Keratinocyte (primary cell): ENCODE data around the gene TMEM181. TPM values are rescaled to one million over a fixed set of nuclear protein-coding genes. Genes with fewer than 3 reads are reported as not detected.

Source experiments
- DNase-seq: peaks from one replicate; pipeline ENCODE4 v3.0.0-alpha.2; 2011; ENCODE audit warnings: low read depth, missing footprints, low spot score
- FAIRE-seq: peaks from 2 replicates; lab custom pipeline; 2011; peaks lifted over from hg19 to GRCh38; lab: Jason Lieb, UNC
- H2AFZ ChIP-seq: 2 replicates; pipeline ENCODE4 v1.6.0; 2012; ENCODE audit warnings: low read length, control low read depth, inconsistent platforms; ENCODE audit not compliant: control insufficient read depth
- H3K27ac ChIP-seq: 2 replicates; pipeline ENCODE4 v1.5.1; 2011; ENCODE audit warnings: low read length; ENCODE audit not compliant: control insufficient read depth, insufficient read depth
- H3K27me3 ChIP-seq: 3 replicates; pipeline ENCODE4 v1.6.0; 2011; ENCODE audit warnings: low read length; ENCODE audit not compliant: control insufficient read depth, insufficient read depth; ENCODE audit errors: extremely low read depth
- H3K36me3 ChIP-seq, 2 experiments: 2 replicates in 1 of 2; 3 replicates in 1 of 2; pipeline ENCODE4 v1.5.1; 2011; ENCODE audit warnings: low read length in 2 of 2, mild to moderate bottlenecking in 1 of 2; ENCODE audit not compliant: control insufficient read depth in 2 of 2, insufficient read depth in 2 of 2; ENCODE audit errors: extremely low read depth in 1 of 2
- H3K4me1 ChIP-seq: 3 replicates; pipeline ENCODE4 v1.5.1; 2011; ENCODE audit warnings: low read length; ENCODE audit not compliant: control insufficient read depth, insufficient read depth; ENCODE audit errors: extremely low read depth
- H3K4me2 ChIP-seq: 3 replicates; pipeline ENCODE4 v1.6.0; 2011; ENCODE audit warnings: low read depth, low read length; ENCODE audit not compliant: control insufficient read depth, insufficient read depth; ENCODE audit errors: extremely low read depth
- H3K4me3 ChIP-seq, 3 experiments: fragments of 200-600 bp in 1 of 3; sonication (generic) in 1 of 3; 2 replicates in 2 of 3; 3 replicates in 1 of 3; pipeline ENCODE4 v1.5.1; 2011 to 2016; ENCODE audit warnings: low read length in 3 of 3, mild to moderate bottlenecking in 3 of 3, control low read depth in 2 of 3, inconsistent platforms in 1 of 3, low read depth in 1 of 3, mixed read lengths in 1 of 3, mixed run types in 1 of 3, moderate library complexity in 1 of 3; ENCODE audit not compliant: control insufficient read depth in 2 of 3, insufficient read depth in 2 of 3; ENCODE audit errors: extremely low read depth in 1 of 3
- H3K79me2 ChIP-seq: 2 replicates; pipeline ENCODE4 v1.6.0; 2012; ENCODE audit warnings: low read length; ENCODE audit not compliant: control insufficient read depth, insufficient read depth
- H3K9ac ChIP-seq: 3 replicates; pipeline ENCODE4 v1.6.0; 2011; ENCODE audit warnings: low read length; ENCODE audit not compliant: control insufficient read depth, insufficient read depth; ENCODE audit errors: extremely low read depth
- H3K9me1 ChIP-seq: 3 replicates; pipeline ENCODE4 v1.6.0; 2011; ENCODE audit warnings: low read length; ENCODE audit not compliant: control insufficient read depth, insufficient read depth; ENCODE audit errors: extremely low read depth
- H3K9me3 ChIP-seq: 2 replicates; pipeline ENCODE4 v1.5.1; 2012; ENCODE audit warnings: low read depth, low read length; ENCODE audit not compliant: control insufficient read depth
- H4K20me1 ChIP-seq: 3 replicates; pipeline ENCODE4 v1.6.0; 2011; ENCODE audit warnings: low read length; ENCODE audit not compliant: control insufficient read depth, insufficient read depth; ENCODE audit errors: extremely low read depth
- CTCF ChIP-seq, 3 experiments: IDR thresholded peaks in 1 of 3; conservative IDR thresholded peaks in 1 of 3; optimal IDR thresholded peaks in 1 of 3; 2 replicates in 2 of 3; 3 replicates in 1 of 3; pipeline versions ENCODE3 to v1.5.1; 2011; ENCODE audit warnings: low read length in 3 of 3, mild to moderate bottlenecking in 3 of 3, moderate library complexity in 2 of 3, control low read depth in 1 of 3, inconsistent platforms in 1 of 3; ENCODE audit not compliant: insufficient read depth in 2 of 3; ENCODE audit errors: extremely low read depth in 1 of 3
- EZH2 ChIP-seq: IDR thresholded peaks from one replicate; pipeline ENCODE4 v1.6.1; 2012; ENCODE audit warnings: inconsistent platforms, mild to moderate bottlenecking, low read length, moderate library complexity
- dilution Hi-C: fragments of 300-500 bp; cut with MboI; formaldehyde crosslinking; loops from one replicate; pipeline ENCODE4 v1.7.0; 2020; ENCODE audit warnings: low sequenced_read_pairs; ENCODE audit not compliant: extremely low pct_ligation_motif_present
- polyA plus RNA-seq, 5 experiments: library from polyadenylated mRNA; depleted of rRNA in 3 of 5; stranded (reverse) in 3 of 5; stranded (forward) in 1 of 5; unstranded in 1 of 5; fragments of >200 nt; gene quantifications; 1 replicate in 1 of 5; 2 replicates in 3 of 5; 3 replicates in 1 of 5; pipeline versions ENCODE4 v1.2.1 to v1.2.3, GENCODE V29; 2011 to 2012; ENCODE audit warnings: missing spikeins in 2 of 5, low read depth in 1 of 5, low replicate concordance in 1 of 5

Gene TMEM181
- polyA plus RNA-seq, 1 donor (not counting 4 experiments of a cell fraction or from before 2014, with no cell fraction given) = 31.9 TPM

- Histone ChIP-seq H4K20me1 (no peaks in the 10 kb centered on the region), H3K9me3 (no peaks in the 10 kb centered on the region), H2AFZ (no peak overlapping the region), H3K9me1 (no peaks in the 10 kb centered on the region), H3K27ac (no peak overlapping the region), H3K4me3 (no peak overlapping the region), H3K79me2 (no peaks in the 10 kb centered on the region), H3K36me3 (no peaks in the 10 kb centered on the region), H3K9ac (no peak overlapping the region), H3K4me1 (no peaks in the 10 kb centered on the region), H3K4me2 (no peak overlapping the region), H3K27me3 (no peaks in the 10 kb centered on the region)
- no peak for TF ChIP-seq EZH2
- TF ChIP-seq CTCF (optimal IDR thresholded peaks at IDR 0.05 in 1 of 3, IDR thresholded peaks at IDR 0.05 in 1 of 3, conservative IDR thresholded peaks at IDR 0.05 in 1 of 3; ENCODE audit: extremely low read depth in 1 of 3, insufficient read depth in 2 of 3, low read length in 3 of 3) = no peak
- FAIRE-seq = no peak
- no peak for DNase-seq
- dilution Hi-C loops = no loop called here
Measured at GRCh38 chr6:158677906-158678578, 118.2 kb downstream of the TMEM181 start.

- Histone ChIP-seq H3K36me3 (no peaks in the 10 kb centered on the region), H3K9me1 (no peaks in the 10 kb centered on the region), H3K4me2 (no peak overlapping the region), H3K27ac (no peak overlapping the region), H3K4me3 (no peak overlapping the region), H3K9ac (no peak overlapping the region), H2AFZ (no peak overlapping the region), H3K79me2 (no peaks in the 10 kb centered on the region), H3K9me3 (no peaks in the 10 kb centered on the region), H4K20me1 (no peaks in the 10 kb centered on the region), H3K4me1 (no peaks in the 10 kb centered on the region), H3K27me3 (no peaks in the 10 kb centered on the region)
- no peak for TF ChIP-seq CTCF (optimal IDR thresholded peaks at IDR 0.05 in 1 of 3, IDR thresholded peaks at IDR 0.05 in 1 of 3, conservative IDR thresholded peaks at IDR 0.05 in 1 of 3; ENCODE audit: extremely low read depth in 1 of 3, insufficient read depth in 2 of 3, low read length in 3 of 3)
- FAIRE-seq (no peak), DNase-seq (no peak)
- dilution Hi-C loops = no loop called here
Measured at GRCh38 chr6:158680015-158680414, 120.1 kb downstream of the TMEM181 start.
